ENCODE measurements around the gene ATF6. TPM values are rescaled to one million over a fixed set of nuclear protein-coding genes. Genes with fewer than 3 reads are reported as not detected.
"Not testable (repeated sequence)": the region's sequence is repeated elsewhere in the genome, so short reads cannot be mapped to it uniquely, and the experiment has no call there.

Gene ATF6
- total RNA-seq, 1 experiment from 2014 or later, result 56.3 TPM

- intact Hi-C loops (cut with micrococcal nuclease), result no loop called here
- Mint-ChIP-seq H3K9me3 (ENCODE audit: unreplicated experiment) (peaks cover 7% of the 10 kb centered on the region), H3K27ac (ENCODE audit: low read depth, unreplicated experiment) (no peak overlapping the region), H3K27me3 (ENCODE audit: insufficient read depth, unreplicated experiment) (no peaks in the 10 kb centered on the region), H3K4me1 (ENCODE audit: insufficient read depth, unreplicated experiment) (no peaks in the 10 kb centered on the region), H3K36me3 (ENCODE audit: insufficient read depth, unreplicated experiment) (peaks cover 66% of the 10 kb centered on the region), H3K4me3 (ENCODE audit: unreplicated experiment) (no peak overlapping the region)
- no peak for DNase-seq (ENCODE audit: unreplicated experiment)
- BruUV-seq (replicated peaks), result no TSS peak
- POLR2A ChIA-PET, result interaction anchor here (0.6 kb wide), 1 partner anchor 9 kb away, joined by 3 read pairs; no protein-coding TSS in a partner anchor
- no peak for TF ChIP-seq CTCF (IDR thresholded peaks at IDR 0.05; ENCODE audit: unreplicated experiment)
- CTCF ChIA-PET, result interaction anchor here (0.6 to 2.3 kb wide), 3 partner anchors 32 to 603 kb away, joined by 3 to 7 read pairs (median 6); no protein-coding TSS in a partner anchor
Observed at GRCh38 chr1:161824618-161825017, 58.5 kb downstream of the ATF6 start.

GRCh38 chr1:161825831-161826230 lies 59.7 kb downstream of the ATF6 start:
- intact Hi-C loops (cut with micrococcal nuclease), result no loop called here
- Mint-ChIP-seq H3K27ac (ENCODE audit: low read depth, unreplicated experiment) (no peak overlapping the region), H3K4me3 (ENCODE audit: unreplicated experiment) (no peak overlapping the region), H3K9me3 (ENCODE audit: unreplicated experiment) (peaks cover 7% of the 10 kb centered on the region), H3K4me1 (ENCODE audit: insufficient read depth, unreplicated experiment) (no peaks in the 10 kb centered on the region), H3K27me3 (ENCODE audit: insufficient read depth, unreplicated experiment) (no peaks in the 10 kb centered on the region), H3K36me3 (ENCODE audit: insufficient read depth, unreplicated experiment) (peaks cover 60% of the 10 kb centered on the region)
- DNase-seq (ENCODE audit: unreplicated experiment), result no peak
- no TSS peak for BruUV-seq (replicated peaks)
- CTCF ChIA-PET, result interaction anchor here (0.6 to 1.6 kb wide), 3 partner anchors 211 to 567 kb away, joined by 3 read pairs; no protein-coding TSS in a partner anchor
- POLR2A ChIA-PET, result interaction anchor here (0.7 kb wide), 1 partner anchor 734 kb away, joined by 3 read pairs; no protein-coding TSS in a partner anchor
- no peak for TF ChIP-seq CTCF (IDR thresholded peaks at IDR 0.05; ENCODE audit: unreplicated experiment)

GRCh38 chr1:161826478-161826877 lies 60.4 kb downstream of the ATF6 start:
- TF ChIP-seq CTCF (IDR thresholded peaks at IDR 0.05; ENCODE audit: unreplicated experiment), result no peak
- no TSS peak for BruUV-seq (replicated peaks)
- CTCF ChIA-PET, result interaction anchor here (0.9 to 1.6 kb wide), 2 partner anchors 40 to 211 kb away, joined by 3 read pairs; no protein-coding TSS in a partner anchor
- Mint-ChIP-seq H3K27ac (ENCODE audit: low read depth, unreplicated experiment) (no peak overlapping the region), H3K4me1 (ENCODE audit: insufficient read depth, unreplicated experiment) (no peaks in the 10 kb centered on the region), H3K36me3 (ENCODE audit: insufficient read depth, unreplicated experiment) (peaks cover 54% of the 10 kb centered on the region), H3K4me3 (ENCODE audit: unreplicated experiment) (no peak overlapping the region), H3K9me3 (ENCODE audit: unreplicated experiment) (peaks cover 7% of the 10 kb centered on the region), H3K27me3 (ENCODE audit: insufficient read depth, unreplicated experiment) (no peaks in the 10 kb centered on the region)
- intact Hi-C loops (cut with micrococcal nuclease), result no loop called here
- no peak for DNase-seq (ENCODE audit: unreplicated experiment)
- POLR2A ChIA-PET, result no interaction called here

- no TSS peak for BruUV-seq (replicated peaks)
- DNase-seq (ENCODE audit: unreplicated experiment), result no peak
- ChIA-PET POLR2A (interaction anchor here (0.6 kb wide), 1 partner anchor 517 kb away, joined by 3 read pairs; no protein-coding TSS in a partner anchor), CTCF (no interaction called here)
- H3K4me3 Mint-ChIP-seq (ENCODE audit: unreplicated experiment), result no peak overlapping the region
- intact Hi-C loops (cut with micrococcal nuclease), result no loop called here
- H3K27ac Mint-ChIP-seq (ENCODE audit: low read depth, unreplicated experiment), result no peak overlapping the region
- H3K27me3 Mint-ChIP-seq (ENCODE audit: insufficient read depth, unreplicated experiment), result no peaks in the 10 kb centered on the region
- peaks cover 46% of the 10 kb centered on the region for H3K36me3 Mint-ChIP-seq (ENCODE audit: insufficient read depth, unreplicated experiment)
- no peak for TF ChIP-seq CTCF (IDR thresholded peaks at IDR 0.05; ENCODE audit: unreplicated experiment)
- H3K4me1 Mint-ChIP-seq (ENCODE audit: insufficient read depth, unreplicated experiment), result no peaks in the 10 kb centered on the region
- H3K9me3 Mint-ChIP-seq (ENCODE audit: unreplicated experiment), result peaks cover 7% of the 10 kb centered on the region
Observed at GRCh38 chr1:161827786-161828185, 61.7 kb downstream of the ATF6 start.

- Mint-ChIP-seq H3K9me3 (ENCODE audit: unreplicated experiment) (peaks cover 15% of the 10 kb centered on the region), H3K36me3 (ENCODE audit: insufficient read depth, unreplicated experiment) (peaks cover 37% of the 10 kb centered on the region)
- H3K4me3 Mint-ChIP-seq (ENCODE audit: unreplicated experiment); H3K4me1 Mint-ChIP-seq (ENCODE audit: insufficient read depth, unreplicated experiment); POLR2A ChIA-PET; DNase-seq (ENCODE audit: unreplicated experiment); H3K27me3 Mint-ChIP-seq (ENCODE audit: insufficient read depth, unreplicated experiment); BruUV-seq (replicated peaks); H3K27ac Mint-ChIP-seq (ENCODE audit: low read depth, unreplicated experiment); CTCF ChIA-PET; intact Hi-C loops (cut with micrococcal nuclease): not testable (repeated sequence)
Observed at GRCh38 chr1:161832299-161832907, 66.3 kb downstream of the ATF6 start.
